GM12878 (cell line): ENCODE results near the gene CBLIF. TPM values are rescaled to one million over a fixed set of nuclear protein-coding genes. Genes with fewer than 3 reads are reported as not detected.

Experiments used
- ATAC-seq: fragments of 200-7000 bp; cut with Tn5 transposase; 3 replicates; pipeline ENCODE4 v1.9.1; 2020; ENCODE audit warnings: mild to moderate bottlenecking, moderate library complexity
- BruUV-seq: library from RNA; stranded (reverse); fragments of 400-500 nt; replicated peaks from 2 replicates; lab custom pipeline; 2021; lab: Mats Ljungman, UMichigan
- CTCF ChIA-PET: fragments of 300-600 bp; sonication (Branson Sonifier 250); formaldehyde crosslinking; extraction: SDS; loops from one replicate; lab custom pipeline; 2021; ENCODE audit warnings: inconsistent platforms; lab: Yijun Ruan, JAX
- POLR2A ChIA-PET: fragments of 350-600 bp; formaldehyde crosslinking; extraction: SDS; loops from one replicate; lab custom pipeline; 2021; ENCODE audit warnings: inconsistent platforms; lab: Charles Lee
- RAD21 ChIA-PET: fragments of 300-600 bp; sonication (Branson Sonifier 250); formaldehyde crosslinking; loops from one replicate; lab custom pipeline; 2023; ENCODE audit warnings: antibody characterized with exemption; ENCODE audit not compliant: unreplicated experiment; lab: Charles Lee
- SMC1A ChIA-PET: fragments of 300-600 bp; sonication (Branson Sonifier 250); formaldehyde crosslinking; loops from one replicate; lab custom pipeline; 2023; ENCODE audit not compliant: unreplicated experiment, uncharacterized antibody; lab: Charles Lee
- DNase-seq: peaks from one replicate; pipeline ENCODE4 v3.0.0-alpha.2; 2011; ENCODE audit warnings: low read depth, low spot score
- FAIRE-seq: peaks from 3 replicates; lab custom pipeline; 2011; peaks lifted over from hg19 to GRCh38; lab: Jason Lieb, UNC
- H2AFZ ChIP-seq: 2 replicates; pipeline ENCODE4 v1.6.0; 2011; ENCODE audit warnings: low read depth, low read length, control low read depth; ENCODE audit not compliant: control insufficient read depth
- H3K27ac ChIP-seq: 2 replicates; pipeline ENCODE4 v1.5.1; 2011; ENCODE audit warnings: control low read depth; ENCODE audit not compliant: control insufficient read depth, insufficient read depth
- H3K27me3 ChIP-seq, 2 experiments: replicated peaks in 1 of 2; 2 replicates each; pipeline versions ENCODE4 v1.6.0 to v1.6.1; 2011; ENCODE audit warnings: low read length in 1 of 2; ENCODE audit not compliant: control insufficient read depth in 2 of 2, insufficient read depth in 2 of 2
- H3K36me3 ChIP-seq, 2 experiments: 2 replicates each; pipeline ENCODE4 v1.5.1; 2011; ENCODE audit warnings: low read length in 1 of 2; ENCODE audit not compliant: control insufficient read depth in 2 of 2, insufficient read depth in 2 of 2
- H3K4me1 ChIP-seq: 2 replicates; pipeline ENCODE4 v1.6.1; 2011; ENCODE audit warnings: mild to moderate bottlenecking, low read length, moderate library complexity, mixed read lengths; ENCODE audit not compliant: control insufficient read depth, insufficient read depth
- H3K4me2 ChIP-seq: 2 replicates; pipeline ENCODE4 v1.6.0; 2011; ENCODE audit warnings: control low read depth; ENCODE audit not compliant: control insufficient read depth, insufficient read depth
- H3K4me3 ChIP-seq: fragments of 200-600 bp; sonication (generic); 2 replicates; pipeline ENCODE4 v1.5.1; 2016
- H3K79me2 ChIP-seq: 2 replicates; pipeline ENCODE4 v1.6.0; 2011; ENCODE audit warnings: low read length; ENCODE audit not compliant: control insufficient read depth, insufficient read depth
- H3K9ac ChIP-seq: 2 replicates; pipeline ENCODE4 v1.8.0; 2011; ENCODE audit warnings: low read length, control low read depth, mixed read lengths; ENCODE audit not compliant: control insufficient read depth, insufficient read depth
- H3K9me3 ChIP-seq: replicated peaks from 3 replicates; pipeline ENCODE4 v1.5.1; 2011; ENCODE audit warnings: mild to moderate bottlenecking, low read length; ENCODE audit not compliant: control insufficient read depth, insufficient read depth
- H4K20me1 ChIP-seq: 2 replicates; pipeline ENCODE4 v1.6.0; 2011; ENCODE audit not compliant: control insufficient read depth, insufficient read depth
- ASH2L ChIP-seq: fragments of 300-600, 200-600 bp; sonication (generic); IDR thresholded peaks from 2 replicates; pipeline ENCODE4 v1.6.1; 2017; ENCODE audit warnings: low read depth, mild to moderate bottlenecking, borderline replicate concordance
- BRCA1 ChIP-seq: IDR thresholded peaks from 2 replicates; pipeline ENCODE4 v1.6.1; 2011; ENCODE audit warnings: low read depth, low read length, improper control_type of control experiment
- CTCF ChIP-seq, 3 experiments: IDR thresholded peaks in 2 of 3; conservative IDR thresholded peaks in 1 of 3; 2 replicates each; pipeline ENCODE4 v1.5.1; 2011; ENCODE audit warnings: low read depth in 3 of 3, low read length in 3 of 3, mild to moderate bottlenecking in 3 of 3, control low read depth in 2 of 3, moderate library complexity in 2 of 3, inconsistent platforms in 1 of 3, mixed read lengths in 1 of 3; ENCODE audit not compliant: control insufficient read depth in 2 of 3, insufficient read depth in 1 of 3; ENCODE audit errors: extremely low read depth in 1 of 3
- E2F8 ChIP-seq: fragments of 450-650 bp; IDR thresholded peaks from 2 replicates; pipeline ENCODE4 v1.6.1; 2018; ENCODE audit warnings: mild to moderate bottlenecking, low read depth, moderate library complexity; ENCODE audit not compliant: partially characterized antibody
- FOS ChIP-seq: IDR thresholded peaks from 3 replicates; pipeline ENCODE4 v1.6.1; 2011; ENCODE audit warnings: borderline replicate concordance; ENCODE audit not compliant: insufficient read length; ENCODE audit errors: extremely low read depth
- FOXM1 ChIP-seq: IDR thresholded peaks from 2 replicates; pipeline ENCODE4 v1.6.1; 2012; ENCODE audit warnings: low read depth, mild to moderate bottlenecking, inconsistent platforms, low read length, moderate library complexity
- IRF5 ChIP-seq: fragments of 450-650 bp; IDR thresholded peaks from 2 replicates; pipeline ENCODE4 v1.6.1; 2017; ENCODE audit warnings: borderline replicate concordance
- KDM1A ChIP-seq: fragments of 200-600 bp; sonication (generic); IDR thresholded peaks from 2 replicates; pipeline ENCODE4 v1.6.1; 2016; ENCODE audit warnings: borderline replicate concordance
- MEF2A ChIP-seq: IDR thresholded peaks from 2 replicates; pipeline ENCODE4 v1.6.1; 2011; ENCODE audit warnings: low read depth, mild to moderate bottlenecking, low read length, moderate library complexity; ENCODE audit not compliant: insufficient read depth
- MTA3 ChIP-seq: IDR thresholded peaks from 2 replicates; pipeline ENCODE4 v1.6.1; 2012; ENCODE audit warnings: low read length, inconsistent platforms, borderline replicate concordance
- NFXL1 ChIP-seq: fragments of 450-650 bp; IDR thresholded peaks from 2 replicates; pipeline ENCODE4 v1.6.1; 2017; ENCODE audit warnings: antibody characterized with exemption, mild to moderate bottlenecking, borderline replicate concordance
- SIN3A ChIP-seq: IDR thresholded peaks from 2 replicates; pipeline ENCODE4 v1.6.1; 2012; ENCODE audit warnings: low read depth, low read length, improper control_type of control experiment
- SREBF2 ChIP-seq: IDR thresholded peaks from 2 replicates; pipeline ENCODE4 v1.6.1; 2012; ENCODE audit warnings: mild to moderate bottlenecking, low read length
- ZNF217 ChIP-seq: fragments of 450-650 bp; IDR thresholded peaks from 2 replicates; pipeline ENCODE4 v1.6.1; 2017; ENCODE audit warnings: antibody characterized with exemption, mild to moderate bottlenecking
- WGBS: methylation state at CpG from one replicate; pipeline ENCODE4 v1.1.6; 2016; ENCODE audit warnings: low lambda C conversion rate; ENCODE audit not compliant: insufficient replicate concordance, insufficient coverage; ENCODE audit errors: missing lambda C conversion rate; 5-methylcytosine and 5-hydroxymethylcytosine counted together
- in situ Hi-C: fragments of 300-500 bp; cut with MboI; formaldehyde crosslinking; loops from 9 replicates; pipeline ENCODE4 v1.14.3; 2018; ENCODE audit warnings: mixed read lengths
- intact Hi-C: fragments of 100-400 bp; cut with micrococcal nuclease; formaldehyde crosslinking; loops from one replicate; pipeline ENCODE4 v1.14.2; 2022; ENCODE audit not compliant: unreplicated experiment
- polyA plus RNA-seq, 11 experiments: library from polyadenylated mRNA; depleted of rRNA in 4 of 11; unstranded in 6 of 11; stranded (reverse) in 5 of 11; fragments of >200 nt; fragmentation: Nextera tagmentation in 4 of 11; fragmentation: Illumina TruSeq in 1 of 11; extraction: Ambion mirVana in 4 of 11; extraction: Trizol in 1 of 11; gene quantifications; 1 replicate in 1 of 11; 2 replicates in 10 of 11; pipeline versions ENCODE4 v1.2.1 to v1.2.3, GENCODE V29; 2011 to 2016; ENCODE audit warnings: inconsistent platforms in 2 of 11, missing spikeins in 2 of 11, low read depth in 1 of 11
- total RNA-seq, 4 experiments: library from RNA; depleted of rRNA in 3 of 4; stranded (reverse); fragments of >200 nt in 3 of 4; fragmentation: Illumina TruSeq in 1 of 4; extraction: Trizol in 1 of 4; gene quantifications; 2 replicates each; pipeline versions ENCODE4 v1.2.1 to v1.2.3, GENCODE V29; 2013 to 2021
- TF ChIP-seq, protein P1 (sequence below): IDR thresholded peaks from 2 replicates; pipeline ENCODE4 v1.6.1; 2011; ENCODE audit warnings: mild to moderate bottlenecking, low read depth, low read length, moderate library complexity; ENCODE audit not compliant: insufficient replicate concordance
- TF ChIP-seq, protein P2 (sequence below): fragments of 450-650 bp; IDR thresholded peaks from 2 replicates; pipeline ENCODE4 v1.6.1; 2016; ENCODE audit warnings: mild to moderate bottlenecking

The CBLIF gene
- total and polyA plus RNA-seq, 10 of the 15 experiments (the other 5 are each of a cell fraction or from before 2014, with no cell fraction given), result not detected

- no peak overlapping the region for H3K4me2 ChIP-seq
- H3K9ac ChIP-seq, result no peak overlapping the region
- no peak overlapping the region for H3K4me3 ChIP-seq
- intact Hi-C loops, result no loop called here
- H3K4me1 ChIP-seq, result no peaks in the 10 kb centered on the region
- no TSS peak for BruUV-seq
- H2AFZ ChIP-seq, result no peak overlapping the region
- no peaks in the 10 kb centered on the region for H3K27me3 ChIP-seq
- in situ Hi-C loops, result loop anchor here (5.0 kb wide), 2 partner anchors 47 to 267 kb away; partner anchors contain the start of gene STX3
- TF ChIP-seq KDM1A (no peak), CTCF (IDR thresholded peaks at IDR 0.05 in 2 of 3, conservative IDR thresholded peaks at IDR 0.05 in 1 of 3; ENCODE audit: control insufficient read depth in 2 of 3, extremely low read depth in 1 of 3, insufficient read depth in 1 of 3, low read depth in 3 of 3, low read length in 3 of 3) (no peak), ZNF217 (no peak), FOXM1 (no peak), ASH2L (no peak), SREBF2 (no peak), IRF5 (no peak), MEF2A (no peak), MTA3 (no peak), SIN3A (no peak), BRCA1 (no peak), NFXL1 (no peak), FOS (no peak), E2F8 (no peak)
- TF ChIP-seq, protein P1, sequence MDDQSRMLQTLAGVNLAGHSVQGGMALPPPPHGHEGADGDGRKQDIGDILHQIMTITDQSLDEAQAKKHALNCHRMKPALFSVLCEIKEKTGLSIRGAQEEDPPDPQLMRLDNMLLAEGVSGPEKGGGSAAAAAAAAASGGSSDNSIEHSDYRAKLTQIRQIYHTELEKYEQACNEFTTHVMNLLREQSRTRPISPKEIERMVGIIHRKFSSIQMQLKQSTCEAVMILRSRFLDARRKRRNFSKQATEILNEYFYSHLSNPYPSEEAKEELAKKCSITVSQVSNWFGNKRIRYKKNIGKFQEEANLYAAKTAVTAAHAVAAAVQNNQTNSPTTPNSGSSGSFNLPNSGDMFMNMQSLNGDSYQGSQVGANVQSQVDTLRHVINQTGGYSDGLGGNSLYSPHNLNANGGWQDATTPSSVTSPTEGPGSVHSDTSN, result no peak
- TF ChIP-seq, protein P2, sequence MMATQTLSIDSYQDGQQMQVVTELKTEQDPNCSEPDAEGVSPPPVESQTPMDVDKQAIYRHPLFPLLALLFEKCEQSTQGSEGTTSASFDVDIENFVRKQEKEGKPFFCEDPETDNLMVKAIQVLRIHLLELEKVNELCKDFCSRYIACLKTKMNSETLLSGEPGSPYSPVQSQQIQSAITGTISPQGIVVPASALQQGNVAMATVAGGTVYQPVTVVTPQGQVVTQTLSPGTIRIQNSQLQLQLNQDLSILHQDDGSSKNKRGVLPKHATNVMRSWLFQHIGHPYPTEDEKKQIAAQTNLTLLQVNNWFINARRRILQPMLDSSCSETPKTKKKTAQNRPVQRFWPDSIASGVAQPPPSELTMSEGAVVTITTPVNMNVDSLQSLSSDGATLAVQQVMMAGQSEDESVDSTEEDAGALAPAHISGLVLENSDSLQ, result no peak
- ATAC-seq (no peak; the same call in 2 of the 3 replicates), DNase-seq (no peak), FAIRE-seq (no peak)
- no peaks in the 10 kb centered on the region for H4K20me1 ChIP-seq
- ChIA-PET POLR2A (no interaction called here), CTCF (interaction anchor here (0.7 to 6.5 kb wide), 3 partner anchors 49 to 447 kb away, joined by 3 to 88 read pairs (median 4); partner anchors contain the start of gene STX3), SMC1A (interaction anchor here (1.7 kb wide), 1 partner anchor 266 kb away, joined by 4 read pairs; no protein-coding TSS in a partner anchor), RAD21 (interaction anchor here (1.5 kb wide), 1 partner anchor 50 kb away, joined by 6 read pairs; the partner anchor contains the start of gene STX3)
- H3K9me3 ChIP-seq, result no peaks in the 10 kb centered on the region
- 71% methylated on average over 2 of the region's 2 CpGs for WGBS
- no peaks in the 10 kb centered on the region for H3K79me2 ChIP-seq
- peaks cover 1 to 16% of the 10 kb centered on the region in 2 experiments for H3K36me3 ChIP-seq
- no peak overlapping the region for H3K27ac ChIP-seq
Observed at GRCh38 chr11:59804061-59804460, 41.2 kb downstream of the CBLIF start.
